ENCODE measurements around the gene RPS6KA3. TPM values are rescaled to one million over a fixed set of nuclear protein-coding genes. Genes with fewer than 3 reads are reported as not detected.

The RPS6KA3 gene
- total RNA-seq, 4 donors from 2014 or later: 33.8 to 55.4 (median 46.4) TPM

DNA sequence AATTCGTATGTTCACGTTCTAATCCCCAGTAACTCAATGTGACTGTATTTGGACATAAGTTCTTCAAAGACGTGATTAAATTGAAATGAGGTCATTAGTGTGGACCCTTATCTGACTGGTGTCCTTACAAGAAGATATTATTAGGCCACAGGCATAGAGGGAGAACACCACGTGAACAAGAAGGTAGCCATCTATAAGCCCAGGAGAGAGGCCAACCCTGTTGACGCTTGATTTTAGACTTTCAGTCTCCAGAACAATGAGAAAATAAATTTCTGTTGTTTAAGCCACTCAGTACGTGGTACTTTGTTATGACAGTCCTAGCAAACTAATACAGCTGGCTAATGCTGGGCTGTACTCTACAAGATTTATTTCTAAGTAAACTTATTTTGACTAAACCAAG is 123.6 kb downstream of the RPS6KA3 start:
- TF ChIP-seq POLR2AphosphoS5 (IDR thresholded peaks at IDR 0.05) (no peak), EP300 (IDR thresholded peaks at IDR 0.05) (no peak), POLR2A (IDR thresholded peaks at IDR 0.05) (no peak), CTCF (IDR thresholded peaks at IDR 0.05) (no peak)
- Histone ChIP-seq H3K4me3 (no peak overlapping the region), H3K4me1 (peaks cover 0 to 21% (median 20%) of the 10 kb centered on the region in 3 donors), H3K27me3 (no peaks in the 10 kb centered on the region), H3K27ac (peak overlapping the region in 2 of 4 donors; percentile 14 to 96), H3K9me3 (no peaks in the 10 kb centered on the region), H3K36me3 (no peaks in the 10 kb centered on the region)
- no peak for ATAC-seq
- WGBS, 2 donors (ENCODE audit: low coverage in 1 of 2): 39 to 65% methylated on average over 3 to 4 of the region's 6 CpGs

- H3K27ac ChIP-seq: peak within 1 kb of the TSS; percentile 78 to 98 (median 93)
- ATAC-seq: peak; percentile 100
- H3K27me3 ChIP-seq: no peaks in the 10 kb centered on the region
- peaks cover 0 to 21% (median 20%) of the 10 kb centered on the region in 3 donors for H3K4me1 ChIP-seq
- TF ChIP-seq POLR2AphosphoS5 (IDR thresholded peaks at IDR 0.05): peak; percentile 91
- TF ChIP-seq POLR2A (IDR thresholded peaks at IDR 0.05): peak; percentile 93 to 94
- TF ChIP-seq EP300 (IDR thresholded peaks at IDR 0.05): no peak
- no peak for TF ChIP-seq CTCF (IDR thresholded peaks at IDR 0.05)
- H3K36me3 ChIP-seq: peaks cover 0 to 15% of the 10 kb centered on the region in 2 donors
- H3K4me3 ChIP-seq: peak within 1 kb of the TSS; percentile 73
- no peaks in the 10 kb centered on the region for H3K9me3 ChIP-seq
- 0 to 5% methylated on average over 4 to 9 of the region's 82 CpGs for WGBS, 2 donors (ENCODE audit: low coverage in 1 of 2)
Observed at GRCh38 chrX:20141281-20142220, 125.2 kb downstream of the RPS6KA3 start, which contains the start of gene EIF1AX. Gene EIF1AX (minus strand): TSS chrX:20141838. CDS start chrX:20141640, 198 bp downstream.

- ATAC-seq: no peak
- H3K4me1 ChIP-seq: peaks cover 0 to 21% (median 20%) of the 10 kb centered on the region in 3 donors
- H3K27ac ChIP-seq: peak overlapping the region in 2 of 4 donors; percentile 4 to 96
- TF ChIP-seq CTCF (IDR thresholded peaks at IDR 0.05) (no peak), EP300 (IDR thresholded peaks at IDR 0.05) (no peak), POLR2AphosphoS5 (IDR thresholded peaks at IDR 0.05) (no peak), POLR2A (IDR thresholded peaks at IDR 0.05) (no peak)
- WGBS, 2 donors (ENCODE audit: low coverage in 1 of 2): 0 to 18% methylated on average over 2 to 3 of the region's 3 CpGs
- H3K27me3 ChIP-seq: no peaks in the 10 kb centered on the region
- peaks cover 0 to 22% of the 10 kb centered on the region in 2 donors for H3K36me3 ChIP-seq
- H3K4me3 ChIP-seq: peak overlapping the region; percentile 73
- no peaks in the 10 kb centered on the region for H3K9me3 ChIP-seq
Observed at GRCh38 chrX:20140420-20140819, 126.3 kb downstream of the RPS6KA3 start.

GRCh38 chrX:20139966-20140365 is 126.7 kb downstream of the RPS6KA3 start:
- Histone ChIP-seq H3K9me3 (no peaks in the 10 kb centered on the region), H3K27me3 (no peaks in the 10 kb centered on the region), H3K27ac (peak overlapping the region in 1 of 4 donors; percentile 96), H3K36me3 (peaks cover 0 to 27% of the 10 kb centered on the region in 2 donors), H3K4me1 (peaks cover 0 to 21% (median 20%) of the 10 kb centered on the region in 3 donors), H3K4me3 (peak overlapping the region; percentile 73)
- 23 to 43% methylated on average over 1 to 2 of the region's 2 CpGs for WGBS, 2 donors (ENCODE audit: low coverage in 1 of 2)
- no peak for TF ChIP-seq EP300 (IDR thresholded peaks at IDR 0.05)
- TF ChIP-seq POLR2A (IDR thresholded peaks at IDR 0.05): no peak
- no peak for TF ChIP-seq POLR2AphosphoS5 (IDR thresholded peaks at IDR 0.05)
- TF ChIP-seq CTCF (IDR thresholded peaks at IDR 0.05): no peak
- no peak for ATAC-seq
